B cell (primary cell): ENCODE data around the gene ACOT11. TPM values are rescaled to one million over a fixed set of nuclear protein-coding genes. Genes with fewer than 3 reads are reported as not detected.
"Not testable (repeated sequence)": the region's sequence is repeated elsewhere in the genome, so short reads cannot be mapped to it uniquely, and the experiment has no call there.

ENCODE experiments used
- ATAC-seq: fragments of 200-7000 bp; cut with Tn5 transposase; one replicate; pipeline ENCODE4 v1.10.0; 2021; ENCODE audit warnings: low read depth, mild to moderate bottlenecking, moderate number of reproducible peaks, moderate library complexity
- CTCF ChIA-PET: fragments of 350-600 bp; sonication (Branson Sonifier 250); formaldehyde crosslinking; loops from one replicate; lab custom pipeline; 2021; ENCODE audit warnings: antibody characterized with exemption, inconsistent platforms; lab: Charles Lee
- POLR2A ChIA-PET: fragments of 350-600 bp; sonication (Branson Sonifier 250); formaldehyde crosslinking; loops from one replicate; lab custom pipeline; 2021; ENCODE audit warnings: antibody characterized with exemption; lab: Charles Lee
- DNase-seq: peaks from one replicate; pipeline ENCODE4 v3.0.0; 2013
- H2AFZ ChIP-seq: 2 replicates; pipeline ENCODE4 v1.6.1; 2012; ENCODE audit warnings: mild to moderate bottlenecking, low read depth, low read length; ENCODE audit not compliant: insufficient read depth, poor library complexity, severe bottlenecking
- H3K27ac ChIP-seq, 2 donors: 1 replicate in 1 of 2; 2 replicates in 1 of 2; pipeline ENCODE4 v1.5.1; 2012 to 2013; ENCODE audit warnings: low read length in 2 of 2, mild to moderate bottlenecking in 2 of 2, moderate library complexity in 1 of 2
- H3K27me3 ChIP-seq, 4 experiments: fragments of 200-600 bp in 1 of 4; sonication (generic) in 1 of 4; replicated peaks in 1 of 4; 1 replicate in 2 of 4; 2 replicates in 2 of 4; pipeline versions ENCODE4 v1.6.1 to v1.7.0; 2013 to 2016; ENCODE audit warnings: low read length in 3 of 4, mild to moderate bottlenecking in 2 of 4, mixed read lengths in 1 of 4, moderate library complexity in 1 of 4; ENCODE audit not compliant: insufficient read depth in 4 of 4, control insufficient read depth in 3 of 4; ENCODE audit errors: control extremely low read depth in 1 of 4
- H3K36me3 ChIP-seq, 2 experiments: replicated peaks in 1 of 2; 1 replicate in 1 of 2; 2 replicates in 1 of 2; pipeline versions ENCODE4 v1.6.1 to v1.7.1; 2013; ENCODE audit warnings: low read length in 1 of 2; ENCODE audit not compliant: insufficient read depth in 2 of 2, control insufficient read depth in 1 of 2; ENCODE audit errors: control extremely low read depth in 1 of 2, extremely low read depth in 1 of 2
- H3K4me1 ChIP-seq, 2 donors: fragments of 200-600 bp in 1 of 2; sonication (generic) in 1 of 2; 1 replicate in 1 of 2; 2 replicates in 1 of 2; pipeline versions ENCODE4 v1.5.1 to v1.6.1; 2013 to 2017; ENCODE audit warnings: low read length in 2 of 2; ENCODE audit not compliant: control insufficient read depth in 2 of 2, insufficient read depth in 2 of 2
- H3K4me2 ChIP-seq: replicated peaks from 2 replicates; pipeline ENCODE3; 2012; ENCODE audit warnings: mild to moderate bottlenecking, low read depth, low read length; ENCODE audit not compliant: poor library complexity, severe bottlenecking
- H3K4me3 ChIP-seq, 5 experiments: fragments of 200-600 bp in 1 of 5; sonication (generic) in 1 of 5; 1 replicate in 3 of 5; 2 replicates in 2 of 5; pipeline versions ENCODE4 v1.5.1 to v1.7.0; 2011 to 2016; ENCODE audit warnings: low read length in 4 of 5, mild to moderate bottlenecking in 4 of 5, low read depth in 2 of 5, control low read depth in 1 of 5, moderate library complexity in 1 of 5; ENCODE audit not compliant: insufficient read depth in 1 of 5; ENCODE audit errors: control extremely low read depth in 1 of 5, extremely low read depth in 1 of 5
- H3K79me2 ChIP-seq: fragments of 200-600 bp; sonication (generic); one replicate; pipeline ENCODE4 v1.6.0; 2016; ENCODE audit warnings: low read length; ENCODE audit not compliant: control insufficient read depth, insufficient read depth
- H3K9ac ChIP-seq: fragments of 200-600 bp; sonication (generic); 2 replicates; pipeline ENCODE4 v1.6.1; 2017; ENCODE audit warnings: mild to moderate bottlenecking, low read length, moderate library complexity
- H3K9me3 ChIP-seq, 3 donors: one replicate each; pipeline versions ENCODE4 v1.6.1 to v1.7.1; 2013; ENCODE audit warnings: low read length in 2 of 3; ENCODE audit not compliant: control insufficient read depth in 2 of 3, insufficient read depth in 1 of 3; ENCODE audit errors: control extremely low read depth in 1 of 3
- H4K20me1 ChIP-seq: 2 replicates; pipeline ENCODE4 v1.6.0; 2012; ENCODE audit warnings: mild to moderate bottlenecking, low read length; ENCODE audit not compliant: insufficient read depth, control insufficient read depth, poor library complexity, severe bottlenecking
- H3K27ac Mint-ChIP-seq: one replicate; pipeline ENCODE4 v1.8.0; 2021; ENCODE audit warnings: mixed read lengths
- H3K27me3 Mint-ChIP-seq: one replicate; pipeline ENCODE4 v1.8.0; 2021; ENCODE audit warnings: mixed read lengths
- H3K4me1 Mint-ChIP-seq: one replicate; pipeline ENCODE4 v1.8.0; 2021; ENCODE audit warnings: mixed read lengths
- H3K4me3 Mint-ChIP-seq: one replicate; pipeline ENCODE4 v1.8.0; 2021; ENCODE audit warnings: mixed read lengths
- H3K9me3 Mint-ChIP-seq: one replicate; pipeline ENCODE4 v1.8.0; 2022; ENCODE audit warnings: mixed read lengths; ENCODE audit not compliant: insufficient read depth
- CTCF ChIP-seq: fragments of 200-600 bp; IDR thresholded peaks from one replicate; pipeline ENCODE4 v1.8.0; 2022; ENCODE audit warnings: antibody characterized with exemption, mild to moderate bottlenecking
- EZH2 ChIP-seq: IDR thresholded peaks from 2 replicates; pipeline ENCODE4 v1.6.1; 2012; ENCODE audit warnings: borderline replicate concordance, low read depth, mild to moderate bottlenecking, moderate library complexity, low read length; ENCODE audit not compliant: insufficient read depth, poor library complexity, severe bottlenecking
- WGBS: methylation state at CpG from one replicate; pipeline ENCODE4 v1.1.5; 2013; ENCODE audit warnings: missing lambda C conversion rate; ENCODE audit not compliant: insufficient coverage; 5-methylcytosine and 5-hydroxymethylcytosine counted together
- intact Hi-C: fragments of 100-400 bp; cut with micrococcal nuclease; formaldehyde crosslinking; loops from one replicate; pipeline ENCODE4 v1.10.0; 2022
- polyA plus RNA-seq: library from polyadenylated mRNA; depleted of rRNA; stranded (reverse); fragments of >200 nt; gene quantifications from 2 replicates; pipeline ENCODE4 v1.2.3, GENCODE V29; 2012
- total RNA-seq, 2 donors: library from RNA; stranded (reverse); fragments of 120-200 nt in 1 of 2; gene quantifications; 1 replicate in 1 of 2; 2 replicates in 1 of 2; pipeline versions ENCODE4 v1.2.3 to v1.2.4, GENCODE V29; 2013 to 2022

Gene ACOT11
- total and polyA plus RNA-seq, 2 donors (not counting 1 experiment from before 2014, with no cell fraction given), result 0.03 to 0.07 TPM

- H3K27ac ChIP-seq, result no peak overlapping the region
These were observed 37.2 kb upstream of the ACOT11 start for GRCh38 chr1:54510715-54511270.

GRCh38 chr1:54513921-54514580 lies 34.0 kb upstream of the ACOT11 start:
- peaks cover 15% of the 10 kb centered on the region for H3K27me3 Mint-ChIP-seq
- H3K4me1 ChIP-seq, H3K4me1 Mint-ChIP-seq, H3K4me2 ChIP-seq, H3K27ac Mint-ChIP-seq, H3K4me3 Mint-ChIP-seq, ATAC-seq, CTCF ChIA-PET, H3K9me3 ChIP-seq, H3K36me3 ChIP-seq, H3K9ac ChIP-seq, DNase-seq, H2AFZ ChIP-seq, H3K79me2 ChIP-seq, H3K27me3 ChIP-seq, POLR2A ChIA-PET, H3K4me3 ChIP-seq, H4K20me1 ChIP-seq, intact Hi-C loops, H3K27ac ChIP-seq, H3K9me3 Mint-ChIP-seq: not testable (repeated sequence)
- 89% methylated on average over 17 of the region's 24 CpGs for WGBS

More at GRCh38 chr1:54510715-54511270, 37.2 kb upstream of the ACOT11 start:
- H3K4me3 Mint-ChIP-seq, result no peak overlapping the region
- Histone ChIP-seq H4K20me1 (no peaks in the 10 kb centered on the region), H3K27me3 (no peaks in the 10 kb centered on the region), H3K9me3 (peaks cover 0 to 8% (median 0%) of the 10 kb centered on the region in 3 donors), H3K4me2 (no peak overlapping the region), H3K4me3 (no peak overlapping the region), H3K4me1 (no peaks in the 10 kb centered on the region), H2AFZ (no peak overlapping the region), H3K79me2 (no peaks in the 10 kb centered on the region), H3K9ac (no peak overlapping the region), H3K36me3 (no peaks in the 10 kb centered on the region)
- intact Hi-C loops, result no loop called here
- WGBS, result 79% methylated on average over 2 of the region's 3 CpGs
- TF ChIP-seq CTCF, result no peak
- no peak for TF ChIP-seq EZH2
- no peak overlapping the region for H3K27ac Mint-ChIP-seq
- peaks cover 17% of the 10 kb centered on the region for H3K27me3 Mint-ChIP-seq
- H3K4me1 Mint-ChIP-seq, result no peaks in the 10 kb centered on the region
- DNase-seq (no peak), ATAC-seq (no peak)
- no peaks in the 10 kb centered on the region for H3K9me3 Mint-ChIP-seq
- ChIA-PET CTCF (no interaction called here), POLR2A (no interaction called here)
